Measurements from ENCODE around the gene AKAP12.

AKAP12 gene

DNA sequence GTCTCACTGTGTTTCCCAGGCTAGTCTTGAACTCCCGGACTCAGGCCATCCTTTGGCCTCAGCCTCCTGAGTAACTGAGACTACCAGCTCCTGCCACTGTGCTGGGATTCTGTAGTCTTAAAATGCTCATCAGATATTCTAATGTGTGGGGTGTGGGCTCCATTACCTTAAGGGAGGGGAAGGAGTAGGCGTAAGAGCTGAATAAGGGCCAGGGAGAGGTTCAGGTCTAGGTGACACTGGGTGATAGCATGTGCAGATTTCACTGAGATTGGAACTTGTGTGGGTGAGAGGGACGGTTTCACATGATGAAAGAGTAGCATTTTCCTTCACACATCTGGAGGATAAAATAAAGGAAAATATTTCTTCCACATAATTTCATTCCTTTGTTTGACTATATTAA is 8.5 kb downstream of the AKAP12 start:
- Histone ChIP-seq H2AFZ (ENCODE audit: low read length) (no peak overlapping the region), H3K9me3 (ENCODE audit: low read length) (no peaks in the 10 kb centered on the region), H3K4me2 (ENCODE audit: low read length) (no peak overlapping the region), H3F3A (ENCODE audit: insufficient read depth, low read length) (no peaks in the 10 kb centered on the region), H3K27me3 (ENCODE audit: insufficient read depth, low read length) (no peaks in the 10 kb centered on the region), H3K9ac (ENCODE audit: low read length) (no peak overlapping the region), H3K4me3 (ENCODE audit: low read depth, low read length, poor library complexity, severe bottlenecking) (no peak overlapping the region), H3K9me2 (ENCODE audit: low read depth, low read length) (no peaks in the 10 kb centered on the region), H3K36me3 (ENCODE audit: insufficient read depth, low read length) (no peaks in the 10 kb centered on the region), H4K20me1 (ENCODE audit: insufficient read depth, low read length) (no peaks in the 10 kb centered on the region), H3K4me1 (ENCODE audit: insufficient read depth, low read length, severe bottlenecking) (no peaks in the 10 kb centered on the region), H3K27ac (ENCODE audit: low read depth, low read length, poor library complexity, severe bottlenecking) (no peak overlapping the region), H3K79me2 (ENCODE audit: insufficient read depth, low read length) (no peaks in the 10 kb centered on the region)
- TF ChIP-seq EZH2 (IDR thresholded peaks at IDR 0.05; ENCODE audit: borderline replicate concordance, low read length): no peak
- TF ChIP-seq, protein P1, sequence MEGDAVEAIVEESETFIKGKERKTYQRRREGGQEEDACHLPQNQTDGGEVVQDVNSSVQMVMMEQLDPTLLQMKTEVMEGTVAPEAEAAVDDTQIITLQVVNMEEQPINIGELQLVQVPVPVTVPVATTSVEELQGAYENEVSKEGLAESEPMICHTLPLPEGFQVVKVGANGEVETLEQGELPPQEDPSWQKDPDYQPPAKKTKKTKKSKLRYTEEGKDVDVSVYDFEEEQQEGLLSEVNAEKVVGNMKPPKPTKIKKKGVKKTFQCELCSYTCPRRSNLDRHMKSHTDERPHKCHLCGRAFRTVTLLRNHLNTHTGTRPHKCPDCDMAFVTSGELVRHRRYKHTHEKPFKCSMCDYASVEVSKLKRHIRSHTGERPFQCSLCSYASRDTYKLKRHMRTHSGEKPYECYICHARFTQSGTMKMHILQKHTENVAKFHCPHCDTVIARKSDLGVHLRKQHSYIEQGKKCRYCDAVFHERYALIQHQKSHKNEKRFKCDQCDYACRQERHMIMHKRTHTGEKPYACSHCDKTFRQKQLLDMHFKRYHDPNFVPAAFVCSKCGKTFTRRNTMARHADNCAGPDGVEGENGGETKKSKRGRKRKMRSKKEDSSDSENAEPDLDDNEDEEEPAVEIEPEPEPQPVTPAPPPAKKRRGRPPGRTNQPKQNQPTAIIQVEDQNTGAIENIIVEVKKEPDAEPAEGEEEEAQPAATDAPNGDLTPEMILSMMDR (IDR thresholded peaks at IDR 0.05; ENCODE audit: low read length): no peak

DNA sequence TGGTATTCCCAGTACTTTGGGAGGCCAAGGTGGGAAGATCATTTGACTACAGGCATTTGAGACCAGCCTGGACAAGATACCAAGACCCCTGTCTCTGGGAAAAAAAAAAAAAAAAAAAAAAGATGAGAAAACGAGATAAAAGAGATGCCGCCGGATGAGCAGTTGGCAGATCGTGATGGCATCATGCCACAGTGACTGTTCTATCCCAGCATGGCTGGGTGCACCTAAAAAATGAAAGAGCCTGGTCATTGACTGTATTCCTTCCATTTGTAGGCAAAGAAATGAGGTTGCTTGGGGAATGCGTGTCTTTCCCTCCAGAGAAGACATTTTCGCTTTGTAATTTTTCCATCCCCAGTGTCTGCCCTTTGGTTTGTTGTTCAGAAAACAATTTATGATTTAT is 12.9 kb downstream of the AKAP12 start:
- Histone ChIP-seq H3K9me2 (ENCODE audit: low read depth, low read length) (no peaks in the 10 kb centered on the region), H2AFZ (ENCODE audit: low read length) (no peak overlapping the region), H3F3A (ENCODE audit: insufficient read depth, low read length) (no peaks in the 10 kb centered on the region), H4K20me1 (ENCODE audit: insufficient read depth, low read length) (no peaks in the 10 kb centered on the region), H3K9ac (ENCODE audit: low read length) (no peak overlapping the region), H3K79me2 (ENCODE audit: insufficient read depth, low read length) (no peaks in the 10 kb centered on the region), H3K27me3 (ENCODE audit: insufficient read depth, low read length) (no peaks in the 10 kb centered on the region), H3K9me3 (ENCODE audit: low read length) (no peaks in the 10 kb centered on the region), H3K36me3 (ENCODE audit: insufficient read depth, low read length) (no peaks in the 10 kb centered on the region), H3K4me3 (ENCODE audit: low read depth, low read length, poor library complexity, severe bottlenecking) (no peak overlapping the region), H3K4me1 (ENCODE audit: insufficient read depth, low read length, severe bottlenecking) (no peaks in the 10 kb centered on the region), H3K27ac (ENCODE audit: low read depth, low read length, poor library complexity, severe bottlenecking) (no peak overlapping the region), H3K4me2 (ENCODE audit: low read length) (no peak overlapping the region)
- TF ChIP-seq EZH2 (IDR thresholded peaks at IDR 0.05; ENCODE audit: borderline replicate concordance, low read length): no peak
- TF ChIP-seq, protein P1 (IDR thresholded peaks at IDR 0.05; ENCODE audit: low read length): no peak

DNA sequence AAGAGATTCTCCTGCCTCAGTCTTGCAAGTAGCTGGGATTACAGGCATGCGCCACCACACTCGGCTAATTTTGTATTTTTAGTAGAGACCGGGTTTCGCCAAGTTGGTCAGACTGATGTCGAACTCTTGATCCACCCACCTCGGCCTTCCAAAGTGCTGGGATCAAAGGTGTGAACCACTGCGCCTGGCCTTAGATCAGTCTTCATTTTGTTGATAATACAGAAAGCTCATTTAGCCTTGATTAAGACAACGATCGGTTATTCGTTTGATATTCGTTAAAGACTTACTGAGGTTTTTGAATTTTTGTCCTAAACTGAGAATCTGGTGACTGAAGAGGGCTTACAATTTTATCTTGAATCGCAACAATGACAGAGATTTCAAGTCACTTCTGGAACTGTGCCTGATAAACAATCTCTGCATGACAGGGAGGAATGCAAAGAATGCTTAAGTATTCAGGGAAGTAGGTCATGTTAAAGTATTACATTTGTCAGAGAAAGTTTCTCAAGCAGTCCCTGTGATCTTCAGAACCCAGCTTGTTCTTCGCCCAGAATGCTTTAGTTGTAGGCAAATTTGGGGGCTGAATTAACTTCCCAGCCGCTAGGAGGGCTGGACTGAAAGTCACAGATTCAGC is 14.8 kb downstream of the AKAP12 start:
- Histone ChIP-seq H3K4me3 (ENCODE audit: low read depth, low read length, poor library complexity, severe bottlenecking) (no peak overlapping the region), H4K20me1 (ENCODE audit: insufficient read depth, low read length) (no peaks in the 10 kb centered on the region), H2AFZ (ENCODE audit: low read length) (no peak overlapping the region), H3K27me3 (ENCODE audit: insufficient read depth, low read length) (no peaks in the 10 kb centered on the region), H3K9ac (ENCODE audit: low read length) (no peak overlapping the region), H3K79me2 (ENCODE audit: insufficient read depth, low read length) (no peaks in the 10 kb centered on the region), H3K27ac (ENCODE audit: low read depth, low read length, poor library complexity, severe bottlenecking) (no peak overlapping the region), H3K9me3 (ENCODE audit: low read length) (no peaks in the 10 kb centered on the region), H3K36me3 (ENCODE audit: insufficient read depth, low read length) (no peaks in the 10 kb centered on the region), H3K4me1 (ENCODE audit: insufficient read depth, low read length, severe bottlenecking) (no peaks in the 10 kb centered on the region), H3K9me2 (ENCODE audit: low read depth, low read length) (no peaks in the 10 kb centered on the region), H3K4me2 (ENCODE audit: low read length) (no peak overlapping the region), H3F3A (ENCODE audit: insufficient read depth, low read length) (no peaks in the 10 kb centered on the region)
- TF ChIP-seq, protein P1 (IDR thresholded peaks at IDR 0.05; ENCODE audit: low read length): no peak
- no peak for TF ChIP-seq EZH2 (IDR thresholded peaks at IDR 0.05; ENCODE audit: borderline replicate concordance, low read length)

All from OCI-LY1 (cell line).